GM19239 (cell line): ENCODE measurements around the gene ITGA11.

Source experiments
- DNase-seq: peaks from one replicate; pipeline ENCODE4 v3.0.0; 2011; ENCODE audit warnings: low spot score; ENCODE audit not compliant: insufficient read length
- FAIRE-seq: peaks from 2 replicates; lab custom pipeline; 2011; peaks lifted over from hg19 to GRCh38; lab: Jason Lieb, UNC

ITGA11 gene

DNA sequence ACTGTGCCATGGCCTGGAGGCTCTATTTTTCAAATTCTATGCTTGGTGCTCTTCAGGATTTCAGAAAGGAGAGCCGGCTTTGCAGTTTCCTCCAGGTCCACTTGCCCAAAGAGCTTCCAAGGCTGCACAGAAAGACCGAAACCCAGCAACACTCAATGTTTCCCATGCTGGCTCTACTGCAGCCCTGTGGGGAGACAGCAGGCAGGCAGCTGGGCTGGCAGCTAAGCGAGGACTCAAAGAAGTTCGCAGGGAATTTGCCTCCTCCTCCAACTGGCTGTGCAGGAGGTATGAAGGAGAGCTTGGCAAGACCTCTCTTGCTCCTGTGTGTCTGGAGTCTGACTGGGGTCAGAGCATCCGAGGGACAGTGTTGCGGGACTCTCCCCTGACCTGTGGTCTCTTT is 17.4 kb upstream of the ITGA11 start:
- FAIRE-seq (no peak), DNase-seq (no peak)

DNA sequence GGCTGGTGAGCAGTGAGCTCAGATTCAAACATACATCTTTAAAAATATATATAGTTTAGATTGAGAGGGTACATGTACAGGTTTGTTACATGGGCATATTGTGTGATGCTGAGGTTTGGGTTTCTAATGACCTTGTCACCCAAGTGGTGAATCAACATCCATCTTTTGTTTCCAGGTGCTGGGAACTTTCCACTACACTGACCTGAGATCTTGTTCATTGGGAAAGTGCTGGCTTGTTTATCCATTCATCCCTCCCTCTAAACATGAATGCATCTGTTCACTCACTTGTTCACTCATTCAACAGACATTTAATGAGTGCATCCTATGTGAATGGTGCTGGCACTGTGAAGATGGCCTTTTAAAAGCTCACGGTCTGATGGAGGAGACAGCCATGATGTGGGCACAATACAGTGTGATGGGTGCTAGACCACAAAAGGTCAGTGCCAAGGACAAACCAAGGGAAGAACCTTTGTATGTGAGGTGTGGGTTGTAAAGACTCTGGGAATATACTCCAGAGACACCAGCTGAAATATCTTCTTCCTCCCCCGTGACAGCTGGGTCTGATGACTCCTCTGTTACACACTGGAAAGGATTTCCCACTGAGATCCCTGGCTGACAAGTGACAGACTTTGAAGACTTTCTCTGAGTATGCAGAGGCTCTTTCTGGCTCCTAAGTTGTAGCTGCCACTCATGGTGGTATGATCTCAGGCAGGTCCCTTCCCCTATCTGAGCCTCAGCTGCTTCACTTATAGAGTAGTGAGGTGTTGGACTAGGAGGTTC is 16.2 kb upstream of the ITGA11 start:
- no peak for FAIRE-seq

DNA sequence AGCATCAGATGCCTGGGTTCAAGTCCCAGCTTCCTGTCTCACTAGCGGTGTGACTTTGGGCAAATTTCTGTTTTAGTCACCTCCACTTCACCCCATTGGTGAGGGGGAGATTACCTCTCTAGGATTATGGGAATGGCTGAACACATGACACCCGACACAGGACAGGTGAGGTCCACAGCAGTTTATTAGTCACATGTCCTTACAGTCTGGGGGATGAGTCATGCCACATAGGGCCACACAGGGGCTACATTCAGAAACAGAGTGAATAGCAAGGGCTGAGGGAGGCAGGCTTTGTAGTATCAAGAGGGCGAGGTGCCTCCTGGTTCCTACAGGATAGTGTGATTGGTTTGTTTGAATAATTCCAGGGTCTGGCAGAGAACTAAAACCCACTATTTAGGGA is 15.2 kb upstream of the ITGA11 start:
- DNase-seq (no peak), FAIRE-seq (no peak)

More for the DNA sequence above, 16.2 kb upstream of the ITGA11 start:
- DNase-seq, result no peak

DNA sequence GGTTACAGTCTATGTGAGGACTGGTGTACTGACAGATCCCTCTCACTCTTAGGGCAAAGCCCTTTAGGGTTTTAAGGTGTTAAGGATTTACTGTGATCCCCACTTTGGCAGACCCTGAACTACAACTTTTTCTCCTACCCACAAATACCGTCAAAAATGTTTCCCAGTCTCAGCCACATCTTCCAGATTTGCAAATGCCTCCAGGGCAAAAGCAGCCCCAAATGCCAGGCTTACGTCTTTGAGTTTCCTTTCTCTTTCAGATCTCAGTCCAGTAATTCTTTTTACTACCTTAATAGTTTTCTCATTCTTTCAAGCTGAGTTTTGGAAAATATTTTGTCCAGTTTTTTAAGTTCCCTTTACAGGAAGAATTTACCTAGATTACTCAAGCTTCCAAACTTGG is 13.4 kb upstream of the ITGA11 start:
- DNase-seq (no peak), FAIRE-seq (no peak)

DNA sequence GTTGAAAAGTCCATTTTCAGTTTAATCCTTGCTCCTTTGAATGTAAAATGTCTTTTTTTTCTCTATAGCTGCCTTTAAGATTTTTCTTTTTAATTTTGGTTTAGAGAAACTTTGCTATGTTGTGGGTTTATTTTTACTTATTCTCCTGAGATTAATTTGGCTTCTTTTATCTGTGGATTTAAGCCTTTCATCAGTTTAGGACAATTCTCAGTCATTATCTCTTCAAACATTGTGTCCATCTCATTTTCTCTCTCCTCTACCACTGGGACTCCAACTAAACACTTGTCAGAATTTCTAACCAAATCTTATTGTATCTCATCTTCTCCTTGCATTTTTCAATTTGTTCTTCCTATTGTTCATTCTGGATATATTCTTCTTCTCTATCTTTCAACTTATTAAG is 12.4 kb upstream of the ITGA11 start:
- DNase-seq (no peak), FAIRE-seq (no peak)

DNA sequence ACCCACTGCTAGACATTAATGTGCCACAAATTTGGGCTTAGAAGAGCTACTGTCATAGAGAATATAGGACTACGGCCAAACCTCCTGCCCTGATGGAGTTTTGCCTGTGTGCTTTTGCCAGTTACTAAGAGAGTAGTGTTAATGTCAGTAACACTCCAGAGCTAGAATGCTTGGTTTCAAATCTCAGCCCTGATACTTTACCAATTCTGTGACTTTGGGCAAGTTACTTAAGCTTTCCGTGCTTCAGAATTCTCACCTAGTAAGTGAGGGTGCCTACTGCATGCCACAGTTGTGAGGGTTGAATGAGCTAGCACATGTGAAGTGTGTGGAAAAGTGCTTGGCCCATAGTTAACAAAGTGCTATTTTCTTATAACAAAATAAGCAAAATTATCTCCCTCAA is 10.9 kb upstream of the ITGA11 start:
- FAIRE-seq (no peak), DNase-seq (no peak)

DNA sequence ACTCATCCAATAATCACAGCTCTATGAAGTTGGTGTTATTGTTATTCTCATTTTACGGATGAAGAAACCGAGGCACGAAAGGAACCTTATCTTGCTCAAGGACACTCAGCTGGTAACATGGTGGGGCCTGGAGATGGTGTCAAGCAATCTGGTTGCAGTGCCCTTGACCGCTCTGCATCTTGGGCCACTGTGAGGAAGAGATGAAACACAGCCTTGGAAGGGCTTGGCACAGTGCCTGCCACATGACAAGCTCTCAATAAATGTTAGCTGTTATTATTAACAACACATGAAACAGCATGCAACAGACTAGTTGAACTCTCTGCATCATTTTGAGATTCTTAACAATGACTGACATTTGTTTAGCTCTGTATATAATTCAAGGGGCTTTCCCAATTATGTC is 10.1 kb upstream of the ITGA11 start:
- no peak for DNase-seq
- FAIRE-seq, result no peak

DNA sequence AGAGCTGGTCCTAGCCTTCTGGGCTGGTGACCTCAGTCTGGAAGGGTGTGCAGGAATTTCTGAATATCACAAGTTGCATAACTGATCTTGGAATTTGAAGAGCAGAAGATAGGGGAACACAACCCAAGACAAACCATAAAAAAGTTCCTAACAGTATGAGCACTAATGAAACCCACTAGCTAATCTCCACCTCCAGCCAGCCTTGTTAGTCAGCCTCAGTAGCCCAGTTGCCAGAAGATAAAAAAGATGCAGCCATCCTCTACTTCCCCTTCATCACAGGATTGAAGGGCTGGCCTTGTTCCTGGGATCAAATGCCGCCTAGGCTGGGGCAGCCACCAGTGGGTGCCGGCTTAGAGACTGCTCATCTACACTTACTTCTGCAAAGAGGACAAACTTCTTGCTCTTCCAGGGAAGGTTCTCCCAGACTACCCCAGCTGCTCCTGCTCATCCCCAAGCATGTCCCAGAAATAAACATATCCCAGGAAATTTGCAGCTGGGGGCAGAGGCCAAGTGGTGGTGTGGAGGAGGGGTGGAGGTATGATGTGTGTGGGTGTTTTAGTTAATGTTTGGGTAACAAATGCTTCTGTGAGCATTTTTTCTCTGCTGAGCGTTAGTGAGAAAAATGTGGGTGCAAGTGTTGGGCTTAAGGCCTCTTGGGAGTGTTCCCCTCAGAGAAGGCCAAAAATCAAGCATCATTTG is 9.2 kb upstream of the ITGA11 start:
- FAIRE-seq (no peak), DNase-seq (no peak)

DNA sequence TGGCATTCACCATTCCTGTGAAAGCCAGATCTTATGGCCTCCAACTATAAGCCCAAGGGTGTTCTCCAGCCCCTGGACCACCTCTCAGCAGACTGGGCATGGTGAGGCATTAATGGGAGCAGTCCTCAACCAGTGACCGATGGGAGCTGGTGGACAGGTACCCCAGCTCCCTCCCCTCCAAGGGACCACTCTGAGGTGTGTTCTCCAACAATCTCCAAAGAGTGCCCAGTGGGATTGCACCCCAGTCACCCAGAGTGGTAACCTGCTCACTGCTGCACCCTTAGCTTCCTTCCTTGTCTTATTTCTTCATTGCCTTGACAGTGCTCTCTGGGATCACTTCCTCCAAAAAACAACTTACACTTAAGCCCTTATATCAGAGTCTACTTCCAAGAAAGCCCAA is 8.2 kb upstream of the ITGA11 start:
- DNase-seq (no peak), FAIRE-seq (no peak)

DNA sequence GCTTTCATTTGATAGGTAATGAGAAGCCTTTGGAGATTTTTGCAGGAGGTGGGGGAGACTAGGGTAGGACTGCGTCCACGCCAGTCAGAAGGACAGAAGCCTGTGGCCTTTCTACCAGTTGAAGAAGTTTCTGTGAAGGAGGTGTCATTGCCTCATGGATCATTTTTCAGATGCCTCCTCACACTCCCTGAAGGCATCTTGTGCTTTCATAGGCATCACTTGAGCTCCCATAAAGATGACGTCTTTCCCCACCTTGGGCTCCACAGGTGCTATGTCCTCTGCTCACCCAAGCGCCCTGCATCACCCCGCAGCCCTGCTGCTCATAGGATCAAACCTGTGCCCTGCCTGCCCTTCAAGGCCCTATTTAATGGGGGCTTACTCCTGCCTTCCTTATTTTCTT is 7.5 kb upstream of the ITGA11 start:
- no peak for FAIRE-seq
- no peak for DNase-seq

DNA sequence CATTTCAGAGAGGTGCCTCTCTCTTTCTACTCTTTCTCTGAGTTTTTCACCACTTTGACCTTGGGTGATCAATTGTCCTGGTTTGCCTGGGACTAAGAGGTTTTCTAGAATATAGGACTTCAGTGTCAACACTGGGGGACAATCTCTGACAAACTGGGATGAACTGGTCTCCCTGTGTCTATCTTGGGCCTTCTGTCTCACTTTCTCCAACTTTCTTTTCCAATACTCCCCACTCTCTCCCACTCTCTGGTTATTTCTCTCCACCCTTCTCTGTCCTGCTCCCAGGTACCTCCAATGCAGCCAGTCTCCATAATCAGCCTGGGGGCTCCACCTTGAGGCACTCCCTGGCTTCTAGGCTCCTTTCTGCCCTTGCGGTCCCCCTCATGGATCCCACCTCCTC is 4.7 kb upstream of the ITGA11 start:
- FAIRE-seq (no peak), DNase-seq (no peak)

DNA sequence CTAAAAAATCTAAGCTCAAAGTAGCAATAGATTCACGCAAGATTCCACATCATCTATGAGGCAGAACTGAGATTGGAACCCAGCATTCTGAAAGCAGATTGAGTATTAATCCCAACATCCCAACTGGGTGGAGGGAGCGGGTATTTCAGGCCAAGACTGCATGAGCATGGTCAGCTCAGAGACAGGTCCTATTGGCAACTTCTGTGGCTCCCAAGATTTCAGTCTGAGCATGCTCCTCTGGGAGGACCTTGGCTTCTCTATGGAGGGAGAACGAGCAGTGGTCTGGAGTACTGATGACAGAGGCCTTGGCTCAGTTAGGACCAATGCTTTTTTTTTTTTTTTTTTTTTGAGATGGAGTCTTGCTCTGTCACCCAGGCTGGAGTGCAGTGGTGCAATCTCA is 4.0 kb upstream of the ITGA11 start:
- FAIRE-seq (no peak), DNase-seq (no peak)

DNA sequence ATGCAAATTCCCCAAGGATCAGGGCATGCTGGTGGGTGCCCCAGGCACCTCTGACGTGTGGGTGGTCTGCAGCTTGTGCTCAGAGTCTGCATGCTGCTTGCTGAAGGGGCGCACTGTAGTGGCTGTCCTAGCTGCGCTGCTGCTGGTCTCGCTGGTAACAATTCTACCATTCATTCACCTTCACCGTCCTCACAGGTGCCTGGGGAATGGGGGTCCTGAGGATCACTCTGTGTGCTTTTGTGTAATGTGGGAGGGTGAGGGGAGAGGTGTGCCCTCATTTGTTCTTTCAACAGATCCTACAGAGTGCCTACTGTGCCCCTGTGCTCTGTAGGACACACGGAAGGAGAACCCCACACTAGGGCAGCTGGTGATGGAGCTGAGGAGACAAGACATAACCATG is 2.1 kb upstream of the ITGA11 start:
- DNase-seq (no peak), FAIRE-seq (no peak)

DNA sequence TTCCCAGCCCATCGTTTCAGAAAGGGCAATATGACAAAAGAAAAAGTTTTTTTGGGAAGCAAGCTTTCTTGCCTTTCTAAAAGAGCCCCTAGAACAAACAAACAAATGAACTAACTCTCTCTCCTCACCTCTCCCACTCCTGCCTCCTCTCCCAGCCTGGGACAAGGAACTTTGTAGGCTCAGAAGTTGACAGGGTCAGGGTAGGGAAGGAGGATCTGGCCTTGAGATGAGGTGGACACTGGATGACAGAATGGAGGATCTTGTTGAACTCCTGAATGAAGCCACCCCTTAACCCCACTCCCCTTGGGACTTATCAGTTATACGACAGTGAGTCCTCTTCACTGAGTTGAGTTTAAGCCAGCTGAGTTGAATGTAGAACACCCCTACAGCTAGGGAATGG is 1.6 kb upstream of the ITGA11 start:
- FAIRE-seq, result no peak
- no peak for DNase-seq

DNA sequence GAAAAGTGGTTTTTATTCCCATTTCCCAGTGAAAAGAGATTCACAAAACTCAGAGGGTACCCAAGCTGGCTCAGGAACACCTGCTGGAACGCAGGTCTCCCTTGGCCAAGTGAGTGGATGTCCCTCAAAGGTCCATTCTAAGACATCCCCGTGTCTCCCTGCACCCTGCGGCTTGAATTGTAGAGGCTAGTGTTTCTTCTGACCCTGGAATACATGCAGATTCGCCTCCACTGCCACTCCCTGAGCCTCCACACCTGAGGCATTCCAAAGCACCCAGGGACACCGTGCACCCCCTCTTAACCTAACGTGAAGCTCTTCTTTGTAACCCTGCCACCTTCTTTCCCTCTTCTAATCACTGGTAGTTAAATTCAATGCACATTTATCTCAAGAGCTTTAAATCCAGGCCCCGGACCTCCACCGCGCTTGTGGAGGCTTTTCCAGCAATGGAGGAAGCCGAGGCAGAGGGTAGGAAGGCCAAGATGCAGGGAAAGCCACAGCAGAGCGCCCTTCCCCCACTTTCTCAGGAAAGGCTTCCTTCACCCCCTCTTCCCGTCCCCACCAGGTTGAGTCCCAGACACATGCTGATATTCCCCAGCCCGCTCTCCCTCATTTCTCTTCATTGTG is 590 bp upstream of the ITGA11 start:
- DNase-seq (no peak), FAIRE-seq (no peak)

DNA sequence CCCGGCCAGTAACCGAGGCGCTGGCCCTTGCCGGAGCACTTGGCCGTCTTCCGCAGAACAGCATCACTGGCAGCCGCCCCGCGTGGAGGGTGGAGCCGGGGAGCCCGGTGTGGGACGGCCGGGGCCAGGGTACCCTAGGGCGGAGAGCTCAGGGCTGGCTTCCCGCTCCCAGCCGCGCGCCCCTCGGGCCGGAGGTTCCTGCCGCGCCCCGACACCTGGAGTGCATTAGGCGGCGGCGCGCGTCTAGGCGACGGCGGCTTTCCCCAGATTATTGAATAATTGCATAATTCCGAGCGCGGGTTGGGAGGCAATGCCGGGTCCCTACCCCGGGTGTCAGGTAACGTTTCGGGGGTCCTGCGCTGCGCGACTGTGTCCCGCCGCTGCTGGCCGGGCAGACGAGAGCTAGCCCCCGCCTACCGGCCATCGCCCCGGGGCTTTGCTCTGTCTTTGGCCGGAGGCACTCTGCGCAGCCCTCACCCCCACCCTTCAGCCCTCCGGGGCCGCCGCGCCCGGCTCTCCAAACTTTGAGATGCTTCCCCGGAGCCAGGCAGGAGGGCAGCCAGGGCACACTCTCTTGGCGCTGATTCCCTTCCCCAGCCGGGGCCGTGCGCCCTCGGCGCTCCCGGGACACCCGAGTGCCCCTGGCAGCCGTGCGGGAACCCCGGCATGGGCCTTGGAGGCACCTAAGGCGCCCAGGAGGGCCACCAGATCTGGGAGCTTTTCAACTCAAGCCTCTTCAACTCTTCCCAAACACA is 749 bp downstream of the ITGA11 start:
- no peak for DNase-seq
- no peak for FAIRE-seq

DNA sequence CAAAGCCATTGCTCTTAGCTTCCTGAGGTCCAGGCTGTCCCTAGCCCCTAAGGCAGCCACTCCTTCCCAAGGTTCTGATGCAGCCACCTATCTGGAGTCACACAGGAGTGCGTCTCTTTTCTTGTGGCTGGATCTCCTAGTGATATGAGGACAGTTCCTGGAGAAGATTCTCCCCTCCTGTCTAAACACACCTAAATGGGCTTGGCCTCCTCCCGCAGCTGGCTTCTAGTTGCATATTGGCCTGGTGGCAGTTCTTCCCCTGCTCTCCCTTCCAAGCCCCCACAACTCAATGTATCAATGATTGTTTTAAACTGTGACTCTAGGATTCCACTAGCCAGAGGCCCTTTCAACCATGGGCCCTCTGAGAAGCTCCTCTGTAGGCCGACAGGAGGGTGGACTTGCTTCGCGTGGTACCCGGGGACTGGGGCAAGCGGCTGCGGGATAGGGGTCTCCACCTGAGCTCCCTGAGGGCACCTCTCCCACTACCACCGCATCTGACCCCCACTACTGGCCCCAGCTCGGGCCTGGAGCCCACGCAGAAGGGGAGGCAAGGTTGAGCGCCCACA is 1.4 kb downstream of the ITGA11 start:
- FAIRE-seq (no peak), DNase-seq (no peak)

DNA sequence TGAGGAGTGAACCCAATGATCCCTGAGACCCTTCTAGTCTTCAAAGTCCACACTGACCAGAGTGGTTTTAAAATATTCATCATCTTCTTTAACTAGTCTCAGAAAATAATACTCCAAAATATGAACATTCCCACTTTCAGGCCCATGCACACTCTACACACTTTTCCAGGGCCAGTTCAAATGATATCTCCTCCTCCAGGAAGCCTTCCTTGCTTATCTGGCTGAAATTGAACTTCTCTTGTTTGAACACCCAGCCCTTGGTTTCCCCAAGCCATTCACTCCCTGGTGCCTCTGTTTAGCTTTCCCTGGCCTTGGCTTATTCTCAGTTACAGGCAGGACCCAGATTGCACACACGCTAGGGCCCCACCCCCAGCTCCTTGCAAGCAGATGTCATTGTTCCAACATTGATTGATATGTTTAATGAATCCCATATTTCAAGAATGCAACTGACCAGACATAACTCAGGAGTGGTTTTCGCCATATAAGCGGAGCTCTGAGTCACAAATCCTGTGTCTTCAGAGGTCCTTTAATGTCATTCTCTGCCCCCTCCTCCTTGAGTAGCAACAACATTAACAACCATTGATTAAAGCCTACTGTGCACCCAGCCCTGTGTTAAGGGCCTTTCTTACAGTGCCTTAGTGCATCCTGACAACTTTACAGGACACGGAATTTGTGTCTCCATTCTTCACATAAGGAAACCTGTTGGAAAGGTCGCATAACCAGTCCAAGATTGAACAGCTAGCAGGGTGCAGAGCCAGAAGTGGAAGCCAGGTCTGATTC is 2.1 kb downstream of the ITGA11 start:
- DNase-seq (no peak), FAIRE-seq (no peak)

DNA sequence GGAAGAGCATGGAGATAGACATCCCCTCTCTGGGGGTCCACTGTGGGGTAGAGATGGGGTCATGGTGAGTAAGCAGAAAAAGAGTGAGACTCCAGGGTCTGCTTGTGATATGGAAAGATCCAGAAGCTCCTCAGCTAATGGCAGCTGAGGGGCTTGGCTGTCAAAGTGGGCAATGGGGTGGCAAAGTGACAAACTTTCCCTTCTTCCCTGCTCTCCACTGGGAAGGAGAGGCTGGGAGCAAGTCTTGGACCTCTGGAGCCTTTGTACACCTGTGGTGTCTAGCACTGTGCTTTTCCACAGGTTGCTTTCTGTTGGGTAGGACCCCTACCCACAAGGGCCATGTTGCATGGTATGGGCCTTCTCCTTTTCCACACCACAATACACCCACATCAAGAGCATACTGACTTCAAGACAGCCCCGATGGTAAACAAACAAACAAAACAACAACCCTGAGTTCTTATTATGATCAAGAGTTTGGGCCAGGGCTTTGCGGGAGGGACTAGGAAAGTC is 3.5 kb downstream of the ITGA11 start:
- FAIRE-seq, result no peak

DNA sequence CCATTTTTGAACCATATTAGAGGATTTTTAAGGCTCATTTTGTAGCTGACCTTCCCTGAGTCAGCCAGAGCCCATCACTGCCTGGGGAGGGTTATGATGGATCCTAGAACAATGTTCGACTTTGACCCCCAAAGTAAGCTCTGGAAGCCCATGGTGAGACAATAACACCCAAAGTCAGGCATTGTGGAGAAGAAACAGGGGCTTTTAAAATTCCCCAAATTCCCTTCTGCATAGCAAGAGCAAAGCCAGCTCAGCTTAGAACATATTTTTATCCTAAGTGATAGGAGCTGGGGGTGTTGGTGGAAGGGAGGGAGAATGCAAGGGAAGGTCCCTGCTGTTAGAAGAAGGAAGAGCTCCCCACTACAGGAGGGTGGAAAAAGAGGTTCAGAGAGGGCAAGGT is 4.0 kb downstream of the ITGA11 start:
- no peak for FAIRE-seq

More for the DNA sequence above, 3.5 kb downstream of the ITGA11 start:
- no peak for DNase-seq

More for the DNA sequence above, 4.0 kb downstream of the ITGA11 start:
- DNase-seq, result no peak
